Activated CD4-positive, CD25-positive, alpha-beta regulatory T cell (primary cell): ENCODE measurements around the gene CHSY3.

Experiments used
- DNase-seq, 4 experiments: peaks; one replicate each; lab custom pipeline; 2025; lab: John Stamatoyannopoulos, UW

The CHSY3 gene

DNA sequence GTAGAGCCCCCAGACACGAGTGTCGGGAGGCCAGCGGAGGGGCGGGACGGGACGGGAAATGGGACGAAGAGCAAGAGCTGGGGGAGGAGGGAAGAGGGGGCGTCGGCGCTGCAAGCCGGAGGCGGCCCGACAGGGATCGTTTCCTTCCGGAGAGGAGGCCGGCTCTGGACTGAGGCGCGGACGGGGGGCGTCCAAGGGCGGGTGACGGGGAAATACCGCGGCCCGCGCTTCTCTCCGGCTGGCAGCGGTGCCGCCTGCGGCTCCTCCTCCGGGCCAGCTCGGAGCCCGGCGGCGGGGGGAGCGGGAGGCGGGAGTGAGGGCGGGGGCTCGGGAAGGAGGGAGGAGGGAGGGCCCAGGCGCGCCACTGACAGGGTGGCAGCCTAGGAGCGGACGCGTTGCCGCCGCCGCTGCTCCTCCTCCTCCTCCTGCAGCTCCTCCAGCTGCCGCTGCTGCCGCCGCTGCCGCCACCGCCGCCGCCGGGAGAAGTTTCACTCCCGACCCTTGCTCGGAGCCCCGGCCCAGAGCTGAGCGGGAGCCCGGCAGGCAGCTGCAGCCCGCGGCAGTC, at the start of gene CHSY3:
TSS of gene CHSY3 (plus strand) at position 364 of the 565 bp plus-strand sequence.
- no peak for DNase-seq

DNA sequence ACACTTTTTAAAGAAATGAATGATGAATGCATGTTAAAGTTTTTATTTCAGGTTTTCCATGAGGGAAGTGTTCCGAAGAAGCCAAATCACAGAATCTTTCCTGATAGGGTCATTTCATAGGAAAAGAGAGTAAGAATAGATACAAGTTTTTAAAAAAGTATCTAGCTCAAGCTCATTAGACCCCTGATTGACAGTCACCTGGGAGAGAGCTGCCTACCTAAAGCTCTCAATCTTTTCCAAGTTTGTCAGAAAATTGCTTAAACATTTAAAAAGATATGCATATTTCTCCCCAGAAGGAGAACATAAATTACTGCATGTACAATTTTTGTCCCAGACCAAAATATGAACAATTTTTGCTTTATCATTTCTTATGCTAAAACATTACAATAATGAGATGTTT, 47.9 kb upstream of the CHSY3 start:
- DNase-seq = no peak

DNA sequence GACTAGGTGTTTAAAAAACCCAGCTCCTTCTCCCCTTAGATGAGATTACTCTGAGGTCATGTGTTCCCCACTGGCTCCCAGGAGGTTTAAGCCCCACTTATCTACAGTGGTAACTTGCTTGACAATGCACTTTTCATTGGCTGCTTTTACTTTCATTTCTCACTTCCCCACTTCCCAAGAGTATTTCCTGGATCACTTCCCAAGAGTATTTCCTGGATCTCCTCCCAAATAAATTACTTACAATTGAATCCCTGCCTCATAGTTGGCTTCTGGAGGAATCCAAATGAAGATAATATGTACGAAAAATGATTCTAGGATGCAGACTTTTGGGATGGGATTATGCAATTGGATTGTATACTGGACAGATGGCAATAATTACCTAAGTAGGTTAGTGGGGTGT, 47.1 kb upstream of the CHSY3 start:
- no peak for DNase-seq

DNA sequence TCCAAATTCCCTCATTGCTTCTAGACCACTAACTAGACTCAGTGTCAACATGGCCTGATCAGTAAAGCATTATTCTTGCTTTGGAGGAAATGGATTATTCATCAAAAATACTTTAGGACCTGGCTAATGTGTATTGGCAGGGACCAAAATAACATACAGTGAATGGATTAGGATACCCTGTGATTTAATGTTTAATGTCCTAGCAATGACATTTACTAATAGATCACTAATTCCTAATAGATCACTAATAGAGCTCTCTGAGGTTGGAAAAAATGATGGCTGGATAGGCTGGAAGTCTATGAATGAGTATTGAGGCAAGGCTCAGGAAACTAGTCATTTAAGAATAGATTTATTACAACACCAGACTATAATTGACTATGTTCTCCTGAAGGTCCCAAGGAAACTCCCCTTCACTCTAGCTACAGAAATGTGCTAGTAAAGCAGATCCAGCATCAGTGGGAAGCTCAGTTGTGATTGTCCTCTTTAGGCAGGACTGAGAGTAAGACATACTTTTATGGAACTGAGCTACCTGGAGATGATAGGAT, 46.1 kb upstream of the CHSY3 start:
- DNase-seq = no peak

DNA sequence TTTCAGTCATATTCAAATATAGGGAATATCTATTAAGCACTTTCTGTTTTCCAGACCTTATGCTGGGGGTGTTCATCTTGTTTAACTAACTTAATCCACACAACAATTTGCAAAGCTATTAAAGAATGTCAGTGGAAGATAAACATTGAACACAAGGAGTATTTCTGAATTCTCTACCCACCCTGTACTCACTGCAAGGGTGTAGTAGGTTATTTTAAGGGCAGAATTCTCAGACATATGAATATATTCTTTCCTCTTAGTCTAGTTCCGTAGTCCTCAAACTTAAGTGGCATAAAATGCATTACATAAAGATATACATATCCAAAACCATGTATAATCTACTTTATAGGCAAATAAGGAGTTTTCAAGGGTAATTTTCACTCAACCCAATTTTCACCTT, 19.9 kb upstream of the CHSY3 start:
- no peak for DNase-seq

DNA sequence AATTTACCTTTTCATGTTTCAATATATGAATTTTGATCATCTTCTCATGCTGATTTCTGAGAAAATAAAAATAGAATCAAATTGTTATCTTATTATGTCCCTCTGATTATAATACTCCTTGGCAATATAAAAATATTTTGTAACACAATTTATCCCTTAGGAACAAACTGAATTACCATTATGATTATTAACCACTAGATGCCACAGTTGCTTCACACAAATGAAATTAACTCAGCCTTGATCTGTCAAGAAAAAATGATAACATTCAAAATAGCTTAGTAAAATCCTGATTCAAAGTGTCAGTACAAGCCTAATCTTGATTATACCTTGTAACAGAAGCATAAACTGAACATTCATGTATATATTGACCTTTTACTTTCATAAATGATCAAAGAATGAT, 4.8 kb upstream of the CHSY3 start:
- DNase-seq = no peak

DNA sequence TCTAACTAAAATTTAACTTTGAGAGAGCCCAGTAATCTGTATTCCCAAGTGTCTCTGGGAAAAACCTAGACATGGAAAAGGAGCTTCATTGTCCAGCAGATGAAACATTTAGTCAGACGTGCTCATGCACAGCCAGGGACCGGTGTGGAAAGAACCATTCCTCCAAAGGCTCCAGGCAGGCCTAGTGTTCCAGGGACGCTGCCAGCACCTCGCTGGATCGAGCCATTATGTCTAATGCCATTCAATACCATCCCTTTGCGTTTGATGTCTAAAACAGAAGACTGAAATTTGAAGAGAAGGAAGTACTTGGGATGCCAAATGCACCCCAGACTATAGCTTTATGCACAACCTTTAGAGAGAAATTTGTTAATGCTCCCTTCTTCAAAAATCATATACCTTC, 1.4 kb upstream of the CHSY3 start:
- no peak for DNase-seq

DNA sequence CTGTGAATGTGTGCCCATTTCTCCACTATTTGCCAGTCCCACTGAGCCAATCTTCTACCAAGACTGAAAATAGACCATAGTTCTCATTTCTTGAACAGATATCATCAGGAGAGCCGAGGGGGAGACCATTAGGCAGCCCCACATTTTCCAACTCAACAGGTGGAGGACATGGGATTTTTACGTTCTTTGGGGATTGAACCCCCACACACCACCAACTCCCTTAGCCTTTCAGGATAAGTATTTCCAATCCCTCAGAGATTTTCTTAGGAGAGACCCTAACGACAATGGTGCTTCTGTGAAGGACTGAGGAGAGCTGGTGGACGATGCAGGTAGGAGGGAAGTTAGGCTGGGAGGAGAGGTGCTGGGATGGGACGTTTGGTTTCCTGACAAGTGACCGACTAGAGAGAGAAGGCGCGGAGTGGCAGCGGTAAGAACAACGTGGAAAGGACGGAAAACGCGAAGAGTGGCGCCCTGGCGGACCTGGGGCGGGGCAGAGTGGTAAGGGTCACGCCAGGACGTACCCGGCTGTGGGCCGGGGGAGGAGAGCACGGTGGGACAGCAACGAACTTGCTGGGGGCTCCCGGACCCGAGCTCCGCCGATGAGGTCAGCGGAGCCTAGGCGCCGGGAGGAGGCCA, 681 bp upstream of the CHSY3 start:
- no peak for DNase-seq

DNA sequence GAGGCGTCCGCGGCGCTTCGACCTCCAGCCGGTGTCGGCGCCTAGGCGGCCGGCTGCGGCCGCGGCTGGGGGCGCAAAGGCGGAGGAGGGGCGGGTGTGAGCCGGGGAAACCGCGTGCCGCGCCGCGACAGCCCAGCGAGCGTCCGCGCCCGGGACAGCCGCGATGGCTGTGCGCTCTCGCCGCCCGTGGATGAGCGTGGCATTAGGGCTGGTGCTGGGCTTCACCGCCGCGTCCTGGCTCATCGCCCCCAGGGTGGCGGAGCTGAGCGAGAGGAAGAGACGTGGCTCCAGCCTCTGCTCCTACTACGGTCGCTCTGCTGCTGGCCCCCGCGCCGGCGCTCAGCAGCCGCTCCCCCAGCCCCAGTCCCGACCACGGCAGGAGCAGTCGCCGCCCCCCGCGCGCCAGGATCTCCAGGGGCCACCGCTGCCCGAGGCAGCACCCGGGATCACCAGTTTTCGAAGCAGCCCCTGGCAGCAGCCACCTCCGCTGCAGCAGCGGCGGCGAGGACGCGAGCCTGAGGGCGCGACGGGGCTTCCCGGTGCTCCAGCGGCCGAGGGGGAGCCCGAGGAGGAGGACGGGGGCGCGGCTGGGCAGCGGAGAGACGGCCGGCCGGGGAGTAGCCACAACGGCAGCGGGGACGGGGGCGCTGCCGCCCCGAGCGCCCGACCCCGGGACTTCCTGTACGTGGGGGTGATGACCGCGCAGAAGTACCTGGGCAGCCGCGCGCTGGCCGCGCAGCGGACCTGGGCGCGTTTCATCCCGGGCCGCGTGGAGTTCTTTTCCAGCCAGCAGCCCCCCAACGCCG, 605 bp downstream of the CHSY3 start:
- DNase-seq = no peak

DNA sequence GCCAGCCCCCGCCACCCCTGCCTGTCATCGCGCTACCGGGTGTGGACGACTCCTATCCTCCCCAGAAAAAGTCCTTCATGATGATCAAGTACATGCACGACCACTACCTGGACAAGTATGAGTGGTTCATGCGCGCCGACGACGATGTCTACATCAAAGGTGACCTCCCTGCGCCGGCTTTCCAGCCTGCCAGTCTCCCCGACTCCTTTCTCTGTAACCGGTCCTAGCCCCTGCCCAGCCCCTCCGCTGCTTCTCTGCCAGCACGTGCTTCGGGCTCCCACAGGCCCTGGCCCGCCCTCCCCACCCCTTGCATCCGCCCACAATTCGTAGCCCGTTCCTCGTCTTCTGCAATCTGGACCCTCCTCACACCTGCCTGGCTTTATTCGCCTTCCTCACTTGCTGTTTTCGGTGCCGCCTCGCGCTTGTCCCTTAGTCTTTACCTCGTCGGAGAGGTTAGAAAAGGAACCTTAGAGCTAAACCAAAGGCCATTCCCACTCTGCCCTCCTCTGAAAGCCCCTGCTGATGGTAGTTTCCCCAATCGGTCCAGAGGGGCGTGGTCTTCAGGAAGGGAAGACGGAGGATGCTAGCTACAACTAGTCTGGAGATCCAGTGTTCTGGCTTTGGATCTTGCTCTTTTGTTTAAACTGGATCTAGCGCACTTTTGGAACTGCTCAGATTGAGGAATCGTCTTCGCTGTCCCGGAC, 1.4 kb downstream of the CHSY3 start:
- DNase-seq = no peak

DNA sequence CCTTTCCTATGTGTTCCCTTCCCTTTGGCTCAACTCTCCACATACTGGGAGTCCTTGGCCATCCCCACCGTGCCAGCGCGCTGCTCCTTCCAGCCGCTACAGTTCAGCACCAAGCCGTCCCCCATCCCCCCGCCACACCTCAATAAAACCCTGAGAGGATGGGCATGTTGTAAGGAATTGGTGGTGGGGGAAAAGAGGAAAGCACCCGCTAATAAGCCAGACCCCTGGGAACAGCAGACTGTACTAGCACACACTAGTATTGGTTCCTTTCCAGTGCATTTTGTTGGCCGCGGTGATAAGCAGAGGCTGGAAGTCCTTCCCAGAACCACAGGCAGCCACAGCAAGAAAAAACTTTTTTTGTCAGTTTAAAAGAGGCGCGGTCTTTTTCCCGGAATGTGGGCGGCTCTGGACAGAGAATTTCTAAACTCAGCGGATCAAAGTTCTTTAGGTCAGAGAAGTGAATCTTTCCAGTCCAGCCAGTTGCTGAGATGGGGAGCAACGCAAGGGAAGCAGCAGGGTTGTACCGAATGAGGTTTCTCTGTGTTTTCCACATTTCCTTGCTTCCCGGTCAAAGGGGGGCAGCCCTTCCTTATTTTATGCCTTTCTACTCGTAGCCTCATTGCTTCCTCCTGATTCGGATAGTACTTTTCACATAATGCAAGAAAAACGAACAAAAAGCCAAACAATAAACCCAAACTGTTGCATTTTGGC, 2.1 kb downstream of the CHSY3 start:
- DNase-seq = no peak

DNA sequence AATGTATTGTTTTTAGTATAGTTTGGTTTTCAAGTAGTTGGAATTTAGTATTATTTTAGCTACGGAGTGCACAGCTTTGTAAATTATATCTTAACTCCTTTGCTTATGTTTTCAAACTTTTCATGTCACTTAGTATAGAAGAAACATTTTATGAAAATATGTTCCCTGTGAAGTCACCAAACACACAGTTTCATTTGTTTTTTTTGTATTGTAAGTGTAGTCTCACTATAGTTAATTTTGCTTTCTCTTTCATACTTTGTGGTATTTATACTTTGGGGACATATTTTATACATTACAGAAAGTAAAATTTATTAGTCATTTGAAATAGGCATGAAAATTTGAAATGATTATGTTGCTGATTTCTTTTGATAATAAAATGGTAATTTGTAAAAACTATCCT, 5.0 kb downstream of the CHSY3 start:
- DNase-seq = no peak

DNA sequence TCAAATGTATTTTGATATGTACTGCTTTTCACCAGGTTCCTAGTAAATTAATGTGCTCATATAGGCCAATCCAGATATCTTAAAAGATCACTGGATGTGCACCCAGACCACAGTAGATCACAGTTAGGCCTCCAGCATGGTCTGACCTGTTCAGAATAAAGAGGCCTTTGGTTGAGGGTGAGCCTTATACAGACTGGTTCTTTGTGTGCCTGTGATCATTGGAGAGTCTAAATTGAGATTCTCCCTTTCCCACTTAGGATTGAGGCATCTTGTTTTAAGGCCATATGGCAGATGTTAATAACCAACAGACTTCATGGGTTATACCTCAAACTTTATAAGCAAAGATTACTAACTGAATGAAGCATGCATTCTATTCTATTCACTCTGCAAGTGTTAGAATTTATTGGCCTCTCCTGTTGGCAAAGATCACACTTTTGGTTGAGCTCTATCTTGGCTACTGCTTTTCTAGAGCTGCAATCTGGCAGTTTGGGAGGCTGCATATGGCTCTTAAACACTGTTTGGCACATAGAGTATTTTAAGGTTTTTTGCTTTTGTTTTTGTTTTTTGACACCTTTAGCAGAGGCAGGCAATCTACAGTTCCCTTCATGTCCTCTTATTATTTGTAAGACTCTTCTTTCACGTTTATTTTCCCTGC, 8.5 kb downstream of the CHSY3 start:
- DNase-seq = no peak

DNA sequence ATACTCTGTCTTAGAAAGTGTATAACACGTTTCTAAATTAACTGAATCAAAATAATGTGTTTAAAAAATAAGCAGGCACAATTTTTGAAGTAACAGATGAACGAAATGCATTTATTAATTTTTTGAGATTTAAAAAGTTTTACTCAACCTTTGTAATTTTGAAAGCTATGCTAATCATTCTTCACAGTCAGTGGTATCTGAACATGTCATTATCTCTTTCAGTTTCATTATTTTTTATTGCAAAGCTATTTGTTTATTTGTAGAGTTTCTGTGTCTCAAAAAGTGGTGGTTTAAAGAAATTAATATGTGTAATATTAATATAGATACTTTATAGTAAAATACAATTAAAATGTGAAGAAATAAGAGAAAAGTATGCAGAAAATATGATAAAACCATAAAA, 11.2 kb downstream of the CHSY3 start:
- no peak for DNase-seq

DNA sequence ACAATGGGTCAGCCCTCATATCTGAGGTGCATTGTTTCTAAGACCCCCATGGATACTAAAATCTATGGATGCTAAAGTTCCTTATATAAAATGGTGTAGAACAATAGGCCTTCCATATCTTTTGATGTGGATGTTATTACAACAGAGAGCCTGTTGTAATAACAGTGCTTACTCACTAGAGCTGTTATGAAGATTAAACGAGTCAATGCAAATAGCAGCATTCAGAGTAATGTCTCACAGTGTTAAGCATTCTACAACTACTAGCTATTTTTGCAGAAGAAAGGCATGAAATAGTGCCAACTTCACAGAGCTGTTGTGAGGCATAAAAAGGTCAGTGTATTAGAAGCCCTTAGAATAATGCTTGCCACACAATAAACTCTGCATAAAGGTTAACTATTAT, 13.0 kb downstream of the CHSY3 start:
- DNase-seq = no peak

DNA sequence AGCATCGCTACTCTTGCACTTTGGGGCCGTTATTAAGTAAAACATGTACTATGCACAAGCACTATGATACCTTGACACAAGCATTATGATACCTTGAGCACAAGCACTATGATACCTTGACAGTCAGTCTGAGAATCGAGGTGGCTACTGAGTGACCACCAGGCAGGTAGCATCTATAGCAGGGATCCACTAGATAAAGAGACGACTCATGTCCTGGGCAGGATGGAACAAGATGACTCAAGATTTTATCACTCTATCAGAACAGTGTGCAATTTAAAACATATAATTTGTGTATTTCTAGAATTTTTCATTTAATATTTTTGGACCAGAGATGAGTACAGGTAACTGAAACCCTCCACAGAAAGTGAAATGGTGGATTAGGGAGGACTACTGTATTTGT, 16.9 kb downstream of the CHSY3 start:
- no peak for DNase-seq

DNA sequence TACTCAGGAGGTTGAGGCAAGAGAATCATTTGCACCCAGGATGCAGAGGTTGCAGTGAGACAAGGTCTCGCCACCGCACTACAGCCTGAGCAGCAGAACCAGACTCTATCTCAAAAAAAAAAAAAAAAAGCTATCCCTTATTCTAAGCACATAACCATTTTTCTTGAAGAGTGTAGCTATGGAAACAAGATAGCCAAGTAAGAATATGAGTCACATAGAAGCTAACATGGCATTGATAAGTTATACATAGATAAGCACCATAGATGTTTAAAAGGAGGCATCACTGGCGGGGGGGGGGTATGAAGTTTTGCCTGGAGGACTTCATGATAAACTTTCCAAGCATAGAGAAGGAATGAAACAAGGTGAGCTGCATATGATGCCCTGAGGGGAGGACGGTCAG, 26.0 kb downstream of the CHSY3 start:
- no peak for DNase-seq

DNA sequence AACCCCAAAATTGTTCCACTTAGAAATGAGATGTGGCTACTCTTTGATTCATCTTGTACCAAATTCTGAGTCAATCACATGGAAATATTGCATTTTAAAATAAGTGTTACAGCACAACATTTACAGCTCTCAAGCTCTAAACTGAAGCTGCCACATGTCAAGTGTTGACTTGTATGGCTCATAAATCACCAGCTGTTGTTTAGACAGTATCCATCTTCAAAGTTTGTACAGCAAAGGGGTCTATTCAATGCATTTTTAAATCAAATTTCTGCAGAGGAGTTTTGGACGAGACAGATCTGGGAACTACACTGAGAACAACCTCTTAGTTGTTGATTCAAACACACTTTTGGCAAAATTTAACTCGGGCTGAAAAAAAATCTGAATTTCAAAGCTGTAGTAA, 31.4 kb downstream of the CHSY3 start:
- DNase-seq = no peak

DNA sequence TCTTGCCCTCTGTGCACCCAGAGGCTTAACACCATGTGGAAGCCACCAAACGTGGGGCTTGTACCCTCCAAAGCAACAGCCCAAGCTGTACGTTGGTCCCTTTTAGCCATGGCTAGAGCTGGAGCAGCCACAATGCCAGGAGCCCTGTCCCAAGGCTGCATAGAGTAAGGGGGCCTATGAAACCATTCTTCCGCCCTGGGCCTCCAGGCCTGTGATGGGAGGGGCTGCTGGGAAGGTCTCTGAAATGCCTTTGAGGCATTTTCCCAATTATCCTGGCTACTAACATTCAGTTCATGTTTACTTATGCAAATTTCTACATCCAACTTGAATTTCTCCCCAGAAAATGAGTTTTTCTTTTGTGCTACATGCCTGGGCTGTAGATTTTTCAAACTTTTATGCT, 33.8 kb downstream of the CHSY3 start:
- DNase-seq = no peak

DNA sequence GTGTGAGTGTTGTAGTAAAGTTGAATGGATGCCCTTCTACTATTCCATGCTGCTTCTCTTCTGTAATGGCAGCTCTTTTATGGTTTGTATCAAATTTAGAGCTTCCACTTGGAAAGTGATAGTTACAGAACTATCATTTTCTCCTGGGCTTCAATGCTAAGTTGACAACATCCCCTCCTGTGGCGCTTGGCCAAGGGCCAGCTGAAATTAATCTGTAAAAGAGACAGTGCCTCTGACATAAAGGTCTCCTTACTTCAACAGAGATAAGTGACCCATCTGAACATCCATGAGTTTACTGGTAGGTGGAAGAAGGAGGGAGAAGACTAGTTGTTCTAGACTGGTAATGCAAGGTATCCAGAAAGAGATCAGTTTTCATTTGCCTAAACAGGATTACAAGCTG, 39.7 kb downstream of the CHSY3 start:
- no peak for DNase-seq

DNA sequence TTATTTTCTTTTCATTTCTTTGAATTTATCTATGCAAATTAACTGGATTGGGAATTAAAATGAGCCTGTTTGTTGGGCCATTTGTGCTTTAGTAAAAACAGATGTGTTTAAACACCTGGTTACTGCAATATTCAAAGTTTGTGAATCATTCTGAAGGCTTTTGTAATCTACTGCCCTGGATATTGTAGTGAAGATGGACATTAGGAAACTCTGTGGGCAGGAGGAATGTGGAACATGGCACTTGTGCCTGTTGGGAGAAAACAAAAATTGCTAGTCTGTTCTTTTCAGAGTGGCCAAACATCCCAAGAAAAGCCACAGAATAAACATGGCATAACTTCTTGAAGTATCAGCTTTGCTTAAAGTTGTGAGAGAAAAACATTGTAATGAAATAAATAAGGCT, 40.8 kb downstream of the CHSY3 start:
- no peak for DNase-seq
